K562 (cell line): ENCODE data around the gene CD96. TPM values are rescaled to one million over a fixed set of nuclear protein-coding genes. Genes with fewer than 3 reads are reported as not detected.

ENCODE experiments used
- ATAC-seq: fragments of 200-7000 bp; cut with Tn5 transposase; 3 replicates; pipeline ENCODE4 v1.9.1; 2020; ENCODE audit warnings: moderate library complexity
- BruUV-seq: library from RNA; stranded (reverse); fragments of 400-500 nt; replicated peaks from 2 replicates; lab custom pipeline; 2021; lab: Mats Ljungman, UMichigan
- CTCF ChIA-PET: fragments of 300-600 bp; formaldehyde crosslinking; extraction: SDS; loops from one replicate; lab custom pipeline; 2021; ENCODE audit warnings: low intra/inter-chr PET ratio; lab: Yijun Ruan, JAX
- POLR2A ChIA-PET: fragments of 300-600, 350-650 bp; sonication (Branson Sonifier 250); formaldehyde crosslinking; extraction: SDS; loops from one replicate; lab custom pipeline; 2021; ENCODE audit warnings: antibody characterized with exemption, inconsistent platforms; lab: Yijun Ruan, JAX
- DNase-seq, 4 experiments: peaks; one replicate each; pipeline versions ENCODE4 v3.0.0 to v3.0.0-alpha.2; 2011 to 2018; ENCODE audit warnings: low spot score in 3 of 4, mixed read lengths in 3 of 4; ENCODE audit errors: extremely low read depth in 1 of 4
- FAIRE-seq: peaks from 2 replicates; lab custom pipeline; 2011; peaks lifted over from hg19 to GRCh38; lab: Jason Lieb, UNC
- H2AFZ ChIP-seq: 2 replicates; pipeline ENCODE4 v1.6.0; 2011; ENCODE audit warnings: low read depth, low read length, control low read depth, inconsistent platforms
- H3K27ac ChIP-seq: fragments of 200-600 bp; 3 replicates; pipeline ENCODE4 v1.8.0; 2011; ENCODE audit warnings: low read depth, mild to moderate bottlenecking, control low read depth, inconsistent platforms, low read length, moderate library complexity, mixed read lengths; ENCODE audit errors: extremely low read depth
- H3K27me3 ChIP-seq, 2 experiments: fragments of 300-600 bp in 1 of 2; 2 replicates in 1 of 2; 3 replicates in 1 of 2; pipeline versions ENCODE4 v1.6.0 to v1.8.0; 2011; ENCODE audit warnings: inconsistent platforms in 2 of 2, low read length in 2 of 2, mild to moderate bottlenecking in 1 of 2, mixed read lengths in 1 of 2, moderate library complexity in 1 of 2; ENCODE audit not compliant: control insufficient read depth in 2 of 2, insufficient read depth in 2 of 2
- H3K36me3 ChIP-seq: fragments of 300-600 bp; 3 replicates; pipeline ENCODE4 v1.8.0; 2011; ENCODE audit warnings: mild to moderate bottlenecking, low read length, inconsistent platforms; ENCODE audit not compliant: control insufficient read depth, insufficient read depth
- H3K4me1 ChIP-seq, 2 experiments: fragments of 200-600 bp in 1 of 2; replicated peaks in 1 of 2; 2 replicates in 1 of 2; 3 replicates in 1 of 2; pipeline versions ENCODE4 v1.5.1 to v1.8.0; 2011; ENCODE audit warnings: inconsistent platforms in 2 of 2, low read length in 2 of 2, mild to moderate bottlenecking in 1 of 2, mixed read lengths in 1 of 2, moderate library complexity in 1 of 2; ENCODE audit not compliant: control insufficient read depth in 2 of 2, insufficient read depth in 2 of 2
- H3K4me2 ChIP-seq: 2 replicates; pipeline ENCODE4 v1.6.1; 2011; ENCODE audit warnings: low read length, control low read depth, inconsistent platforms, mixed read lengths; ENCODE audit not compliant: insufficient read depth
- H3K4me3 ChIP-seq: fragments of 200-600 bp; sonication (generic), shearing (Covaris generic); 2 replicates; pipeline ENCODE4 v1.5.1; 2016; ENCODE audit warnings: control low read depth, inconsistent platforms
- H3K79me2 ChIP-seq: fragments of 200-600 bp; 3 replicates; pipeline ENCODE4 v1.8.0; 2011; ENCODE audit warnings: low read length, inconsistent platforms; ENCODE audit not compliant: control insufficient read depth, insufficient read depth
- H3K9ac ChIP-seq, 2 experiments: 2 replicates each; pipeline versions ENCODE4 v1.6.0 to v1.6.1; 2011; ENCODE audit warnings: low read depth in 2 of 2, low read length in 2 of 2, control low read depth in 1 of 2, inconsistent platforms in 1 of 2, mild to moderate bottlenecking in 1 of 2, mixed read lengths in 1 of 2; ENCODE audit not compliant: insufficient read depth in 1 of 2
- H3K9me1 ChIP-seq: one replicate; pipeline ENCODE4 v1.6.0; 2011; ENCODE audit warnings: inconsistent platforms, mild to moderate bottlenecking, low read length, moderate library complexity; ENCODE audit not compliant: control insufficient read depth, insufficient read depth
- H3K9me3 ChIP-seq: replicated peaks from 2 replicates; pipeline ENCODE4 v1.5.1; 2011; ENCODE audit warnings: low read depth, low read length, inconsistent platforms; ENCODE audit not compliant: control insufficient read depth, insufficient read depth
- H4K20me1 ChIP-seq: replicated peaks from 2 replicates; pipeline ENCODE4 v1.6.1; 2011; ENCODE audit warnings: low read length, inconsistent platforms, mixed read lengths; ENCODE audit not compliant: control insufficient read depth, insufficient read depth
- ARNT ChIP-seq, 2 experiments: fragments of 450-650 bp; IDR thresholded peaks; 2 replicates each; pipeline ENCODE4 v1.6.1; 2016; ENCODE audit warnings: mild to moderate bottlenecking in 1 of 2
- E2F4 ChIP-seq: sonication (generic); formaldehyde crosslinking; IDR thresholded peaks from 2 replicates; pipeline ENCODE4 v1.8.0; 2022; ENCODE audit warnings: mild to moderate bottlenecking, low read depth, missing genetic modification reagents
- E4F1 ChIP-seq: fragments of 250-450 bp; sonication (Bioruptor Pico); IDR thresholded peaks from 2 replicates; pipeline ENCODE4 v1.5.0; 2021; ENCODE audit warnings: mild to moderate bottlenecking, borderline replicate concordance
- ERF ChIP-seq: fragments of 450-650 bp; formaldehyde crosslinking; IDR thresholded peaks from 2 replicates; pipeline ENCODE4 v1.4.0; 2020; ENCODE audit warnings: mild to moderate bottlenecking, mixed read lengths
- ESRRA ChIP-seq: fragments of 450-650 bp; IDR thresholded peaks from 2 replicates; pipeline ENCODE4 v1.6.1; 2014; ENCODE audit warnings: low read depth, mild to moderate bottlenecking, moderate library complexity, borderline replicate concordance
- GABPB2 ChIP-seq: fragments of 250-450 bp; sonication (Bioruptor Pico); conservative IDR thresholded peaks from 2 replicates; pipeline ENCODE4 v1.5.1; 2021; ENCODE audit warnings: mild to moderate bottlenecking
- HDAC2 ChIP-seq: fragments of 450-650 bp; IDR thresholded peaks from 2 replicates; pipeline ENCODE4 v1.6.1; 2016; ENCODE audit warnings: mild to moderate bottlenecking
- HEY1 ChIP-seq: fragments of 250-450 bp; sonication (Bioruptor Pico); IDR thresholded peaks from 2 replicates; pipeline ENCODE4 v1.5.0; 2020; ENCODE audit warnings: mild to moderate bottlenecking, moderate library complexity, borderline replicate concordance
- MITF ChIP-seq: IDR thresholded peaks from 2 replicates; pipeline ENCODE4 v1.6.1; 2014; ENCODE audit warnings: antibody characterized with exemption
- PHF21A ChIP-seq: fragments of 450-650 bp; IDR thresholded peaks from 2 replicates; pipeline ENCODE4 v1.6.1; 2017; ENCODE audit warnings: low read depth, borderline replicate concordance
- RUNX1 ChIP-seq: sonication (generic); IDR thresholded peaks from 2 replicates; pipeline ENCODE4 v1.6.1; 2016; ENCODE audit warnings: antibody characterized with exemption, low read depth
- ZBTB7A ChIP-seq: IDR thresholded peaks from 2 replicates; pipeline ENCODE4 v1.6.1; 2011; ENCODE audit warnings: low read depth, mild to moderate bottlenecking, low read length, moderate library complexity, borderline replicate concordance; ENCODE audit not compliant: control insufficient read depth
- in situ Hi-C: fragments of 300-500 bp; cut with MboI; formaldehyde crosslinking; loops from 4 replicates; pipeline ENCODE4 v1.15.0; 2018; ENCODE audit warnings: inconsistent platforms, mixed read lengths
- intact Hi-C: fragments of 100-400 bp; cut with micrococcal nuclease; formaldehyde crosslinking; loops from 2 replicates; pipeline ENCODE4 v1.14.2; 2022
- polyA plus RNA-seq, 8 experiments: library from polyadenylated mRNA; depleted of rRNA in 4 of 8; stranded (reverse) in 5 of 8; unstranded in 3 of 8; fragments of >200 nt; fragmentation: Nextera tagmentation in 2 of 8; fragmentation: Illumina TruSeq in 1 of 8; extraction: Ambion mirVana in 2 of 8; extraction: Trizol in 1 of 8; gene quantifications; 2 replicates each; pipeline versions ENCODE4 v1.2.1 to v1.2.3, GENCODE V29; 2011 to 2014; ENCODE audit warnings: inconsistent platforms in 1 of 8, missing spikeins in 1 of 8
- total RNA-seq, 7 experiments: library from RNA; depleted of rRNA in 6 of 7; stranded (reverse); fragments of >200 nt in 6 of 7; fragmentation: Illumina TruSeq in 2 of 7; extraction: Trizol in 2 of 7; gene quantifications; 2 replicates each; pipeline versions ENCODE4 v1.2.1 to v1.2.3, GENCODE V29; 2011 to 2021; ENCODE audit warnings: low replicate concordance in 1 of 7
- TF ChIP-seq, protein P1 (sequence below): fragments of 250-450 bp; sonication (Bioruptor Pico); IDR thresholded peaks from 2 replicates; pipeline ENCODE4 v1.9.0; 2021; ENCODE audit warnings: mild to moderate bottlenecking
- TF ChIP-seq, protein P2 (sequence below), 2 experiments: IDR thresholded peaks in 1 of 2; conservative IDR thresholded peaks in 1 of 2; 2 replicates each; pipeline ENCODE4 v1.6.1; 2016; ENCODE audit warnings: low read depth in 2 of 2, mild to moderate bottlenecking in 1 of 2, missing compliant biosample characterization in 1 of 2, missing genetic modification characterization in 1 of 2, moderate library complexity in 1 of 2

CD96 gene
- total and polyA plus RNA-seq, 9 of the 15 experiments (the other 6 are each of a cell fraction or from before 2014, with no cell fraction given), result 0.32 to 5.7 (median 1.2) TPM

GRCh38 chr3:111568355-111568754 is 26.4 kb downstream of the CD96 start (continued):
- TF ChIP-seq ERF, result no peak
- TF ChIP-seq, all 486 proteins: peak for 0

DNA sequence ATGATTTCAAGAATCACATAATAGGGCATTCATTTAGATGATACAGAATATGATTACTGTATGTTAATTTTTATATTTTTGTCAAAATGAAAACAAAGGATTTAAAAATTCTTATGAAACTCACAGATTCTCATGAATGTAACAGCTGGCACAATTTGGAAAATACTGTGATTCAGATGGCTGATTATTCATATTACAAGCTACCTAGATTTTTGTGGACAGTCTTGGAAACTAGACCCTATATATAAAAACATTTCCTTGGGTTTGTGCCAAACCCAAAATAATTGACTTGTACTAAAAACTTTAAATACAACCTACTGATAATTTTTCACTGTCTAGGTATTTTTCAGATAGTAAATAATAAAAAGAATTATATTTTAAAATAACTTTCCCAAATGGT is 26.9 kb downstream of the CD96 start:
- CTCF ChIA-PET, result no interaction called here
- no TSS peak for BruUV-seq
- no peak for TF ChIP-seq RUNX1
- TF ChIP-seq, protein P1, sequence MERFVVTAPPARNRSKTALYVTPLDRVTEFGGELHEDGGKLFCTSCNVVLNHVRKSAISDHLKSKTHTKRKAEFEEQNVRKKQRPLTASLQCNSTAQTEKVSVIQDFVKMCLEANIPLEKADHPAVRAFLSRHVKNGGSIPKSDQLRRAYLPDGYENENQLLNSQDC (CRISPR knock-in tag), result no peak
- TF ChIP-seq ZBTB7A, result no peak
- TF ChIP-seq ESRRA, result no peak
- no peak for TF ChIP-seq E4F1 (CRISPR knock-in tag)
- TF ChIP-seq E2F4, result no peak
- no peak for TF ChIP-seq GABPB2
- no peak for TF ChIP-seq ARNT (IDR thresholded peaks at IDR 0.05)
- no peak for TF ChIP-seq PHF21A
- TF ChIP-seq HDAC2, result no peak
- TF ChIP-seq HEY1 (CRISPR knock-in tag), result no peak
- TF ChIP-seq, protein P2, sequence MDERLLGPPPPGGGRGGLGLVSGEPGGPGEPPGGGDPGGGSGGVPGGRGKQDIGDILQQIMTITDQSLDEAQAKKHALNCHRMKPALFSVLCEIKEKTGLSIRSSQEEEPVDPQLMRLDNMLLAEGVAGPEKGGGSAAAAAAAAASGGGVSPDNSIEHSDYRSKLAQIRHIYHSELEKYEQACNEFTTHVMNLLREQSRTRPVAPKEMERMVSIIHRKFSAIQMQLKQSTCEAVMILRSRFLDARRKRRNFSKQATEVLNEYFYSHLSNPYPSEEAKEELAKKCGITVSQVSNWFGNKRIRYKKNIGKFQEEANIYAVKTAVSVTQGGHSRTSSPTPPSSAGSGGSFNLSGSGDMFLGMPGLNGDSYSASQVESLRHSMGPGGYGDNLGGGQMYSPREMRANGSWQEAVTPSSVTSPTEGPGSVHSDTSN (CRISPR knock-in tag; IDR thresholded peaks at IDR 0.05; ENCODE audit: low read depth), result no peak
- TF ChIP-seq, protein P2 (tag; conservative IDR thresholded peaks at IDR 0.05; ENCODE audit: low read depth), result no peak
- no peak for TF ChIP-seq MITF

More for the DNA sequence above, 26.9 kb downstream of the CD96 start:
- ATAC-seq (no peak), FAIRE-seq (no peak), DNase-seq (no peak)
- H3K79me2 ChIP-seq, result no peaks in the 10 kb centered on the region
- no peaks in the 10 kb centered on the region for H3K9me1 ChIP-seq
- no peaks in the 10 kb centered on the region for H3K4me1 ChIP-seq
- no peak overlapping the region for H3K9ac ChIP-seq
- H3K4me3 ChIP-seq, result no peak overlapping the region
- POLR2A ChIA-PET, result no interaction called here
- no peak overlapping the region for H3K27ac ChIP-seq
- H3K36me3 ChIP-seq, result no peaks in the 10 kb centered on the region
- in situ Hi-C loops (no loop called here), intact Hi-C loops (no loop called here)
- H4K20me1 ChIP-seq, result no peaks in the 10 kb centered on the region
- no peak overlapping the region for H3K4me2 ChIP-seq
- H3K27me3 ChIP-seq, result no peaks in the 10 kb centered on the region
- no peak overlapping the region for H2AFZ ChIP-seq
- no peaks in the 10 kb centered on the region for H3K9me3 ChIP-seq
